ENCODE data around the gene TOM1L1.

TOM1L1 gene

DNA sequence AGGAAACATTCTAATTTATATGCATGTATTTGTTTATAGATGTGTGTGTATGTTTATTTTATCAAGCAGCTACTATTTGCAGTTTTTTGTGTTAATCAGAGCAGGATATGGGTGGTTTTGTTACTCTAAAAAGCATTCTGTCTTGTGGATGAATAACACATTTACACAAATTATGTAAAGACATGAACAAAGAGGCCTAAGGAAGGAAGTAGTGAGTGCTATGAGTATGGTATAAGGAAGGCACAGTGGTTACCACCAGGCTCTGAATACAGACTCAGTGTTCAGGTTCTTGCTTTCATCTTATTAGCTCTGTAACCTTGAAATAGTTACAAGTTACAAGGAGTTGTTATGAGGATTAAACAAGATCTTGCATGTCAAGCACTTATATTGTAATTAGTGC lies 101.8 kb downstream of the TOM1L1 start:
- no peak for DNase-seq

DNA sequence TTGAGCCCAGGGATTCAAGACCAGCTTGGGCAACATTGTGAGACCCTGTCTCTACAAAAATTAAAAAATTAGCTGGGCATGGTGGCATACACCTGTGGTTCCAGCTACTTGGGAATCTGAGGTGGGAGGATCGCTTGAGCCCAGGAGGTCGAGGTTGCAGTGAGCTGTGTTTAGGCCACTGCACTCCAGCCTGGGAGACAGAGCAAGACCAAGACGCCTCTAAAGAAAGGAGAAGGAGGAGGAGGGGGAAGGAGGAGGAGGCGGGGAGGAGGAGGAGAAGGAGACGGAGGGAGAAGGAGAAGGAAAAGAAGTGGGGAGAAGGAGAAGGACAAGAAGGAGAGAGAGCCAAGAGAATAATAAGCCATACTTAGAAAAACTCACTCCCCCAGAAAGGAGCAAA lies 103.8 kb downstream of the TOM1L1 start:
- no peak for DNase-seq

DNA sequence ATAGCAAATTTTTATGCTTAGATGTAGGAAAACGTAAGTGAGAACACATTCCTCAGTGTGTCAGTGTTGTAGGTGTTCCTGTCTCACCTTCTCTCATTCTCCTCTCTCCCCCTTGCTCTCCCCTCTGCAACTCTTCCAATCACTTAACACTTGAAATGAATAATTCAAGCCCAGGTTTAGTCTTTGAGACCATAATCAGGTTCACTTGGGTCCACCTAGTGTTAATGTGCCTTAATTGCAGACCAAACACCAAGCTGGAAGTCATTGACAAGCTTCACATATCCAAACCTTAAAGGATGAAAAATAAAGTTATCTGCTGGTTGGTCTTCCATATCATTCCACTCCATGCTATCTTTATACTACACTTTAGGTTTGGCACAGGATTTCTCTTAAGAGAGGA lies 104.9 kb downstream of the TOM1L1 start:
- peak; percentile 10 for DNase-seq

Measured in stimulated activated CD4-positive, alpha-beta T cell treated with anti-CD3 and anti-CD28 coated beads, Interleukin-15, amount 100 ng/mL, for 24 hours (primary cell).